Endothelial cell (in vitro differentiated cells): ENCODE measurements around the gene GALNT6. TPM values are rescaled to one million over a fixed set of nuclear protein-coding genes. Genes with fewer than 3 reads are reported as not detected.

Source experiments
- DNase-seq: peaks from one replicate; pipeline ENCODE4 v3.0.0; 2021; ENCODE audit warnings: low spot score
- H3K27ac Mint-ChIP-seq: one replicate; pipeline ENCODE4 v1.8.0; 2021; ENCODE audit warnings: mixed read lengths, inconsistent platforms; ENCODE audit not compliant: unreplicated experiment
- H3K27me3 Mint-ChIP-seq: one replicate; pipeline ENCODE4 v1.8.0; 2021; ENCODE audit warnings: mild to moderate bottlenecking, moderate library complexity, mixed read lengths, inconsistent platforms; ENCODE audit not compliant: unreplicated experiment
- H3K36me3 Mint-ChIP-seq: one replicate; pipeline ENCODE4 v1.8.0; 2021; ENCODE audit warnings: mild to moderate bottlenecking, low read depth, mixed read lengths, inconsistent platforms; ENCODE audit not compliant: unreplicated experiment
- H3K4me1 Mint-ChIP-seq: one replicate; pipeline ENCODE4 v1.8.0; 2021; ENCODE audit warnings: mild to moderate bottlenecking, mixed read lengths, inconsistent platforms; ENCODE audit not compliant: unreplicated experiment
- H3K4me3 Mint-ChIP-seq: one replicate; pipeline ENCODE4 v1.8.0; 2021; ENCODE audit warnings: mild to moderate bottlenecking, mixed read lengths, inconsistent platforms; ENCODE audit not compliant: unreplicated experiment
- H3K9me3 Mint-ChIP-seq: one replicate; pipeline ENCODE4 v1.8.0; 2021; ENCODE audit warnings: mixed read lengths, inconsistent platforms; ENCODE audit not compliant: unreplicated experiment
- CTCF ChIP-seq: fragments of 200-600 bp; sonication (generic); IDR thresholded peaks from one replicate; pipeline ENCODE4 v1.5.0; 2021; ENCODE audit warnings: antibody characterized with exemption; ENCODE audit not compliant: unreplicated experiment
- total RNA-seq: library from RNA; stranded (reverse); fragmentation: NEBNext Ultra II Directional; extraction: Animal tissue kit (Norgen Biotek cat#: 25700); gene quantifications from one replicate; pipeline ENCODE4 v1.2.1, GENCODE V29; 2021; ENCODE audit not compliant: unreplicated experiment

GALNT6 gene
- total RNA-seq, 1 donor from 2014 or later = 12.5 TPM

- H3K27ac Mint-ChIP-seq = peak overlapping the region; percentile 82
- peaks cover 10% of the 10 kb centered on the region for H3K4me1 Mint-ChIP-seq
- no peak for DNase-seq
- no peak overlapping the region for H3K4me3 Mint-ChIP-seq
- TF ChIP-seq CTCF = no peak
- no peaks in the 10 kb centered on the region for H3K36me3 Mint-ChIP-seq
- peaks cover 6% of the 10 kb centered on the region for H3K27me3 Mint-ChIP-seq
- no peaks in the 10 kb centered on the region for H3K9me3 Mint-ChIP-seq
Observed at GRCh38 chr12:51326698-51327439, 64.3 kb downstream of the GALNT6 start.

- H3K27me3 Mint-ChIP-seq = peaks cover 5% of the 10 kb centered on the region
- peaks cover 19% of the 10 kb centered on the region for H3K4me1 Mint-ChIP-seq
- no peak overlapping the region for H3K4me3 Mint-ChIP-seq
- H3K36me3 Mint-ChIP-seq = no peaks in the 10 kb centered on the region
- no peak for DNase-seq
- no peak for TF ChIP-seq CTCF
- no peak overlapping the region for H3K27ac Mint-ChIP-seq
- no peaks in the 10 kb centered on the region for H3K9me3 Mint-ChIP-seq
Observed at GRCh38 chr12:51324953-51325352, 66.3 kb downstream of the GALNT6 start.

GRCh38 chr12:51323966-51324895, 67.0 kb downstream of the GALNT6 start, which contains the start of gene BIN2:
TSS of gene BIN2 (minus strand) at chr12:51324174. CDS start at chr12:51324102, 72 bp downstream.
- TF ChIP-seq CTCF = no peak
- H3K4me1 Mint-ChIP-seq = peaks cover 17% of the 10 kb centered on the region
- no peaks in the 10 kb centered on the region for H3K36me3 Mint-ChIP-seq
- DNase-seq = no peak
- H3K4me3 Mint-ChIP-seq = no peak within 1 kb of the TSS
- peaks cover 5% of the 10 kb centered on the region for H3K27me3 Mint-ChIP-seq
- no peak within 1 kb of the TSS for H3K27ac Mint-ChIP-seq
- H3K9me3 Mint-ChIP-seq = no peaks in the 10 kb centered on the region

- H3K4me3 Mint-ChIP-seq = no peak overlapping the region
- no peak overlapping the region for H3K27ac Mint-ChIP-seq
- no peaks in the 10 kb centered on the region for H3K36me3 Mint-ChIP-seq
- H3K9me3 Mint-ChIP-seq = no peaks in the 10 kb centered on the region
- DNase-seq = no peak
- peaks cover 5% of the 10 kb centered on the region for H3K27me3 Mint-ChIP-seq
- H3K4me1 Mint-ChIP-seq = peaks cover 20% of the 10 kb centered on the region
- no peak for TF ChIP-seq CTCF
Observed at GRCh38 chr12:51323317-51323960, 67.8 kb downstream of the GALNT6 start.
